Measurements from ENCODE around the gene SPRYD4.
"Not testable (repeated sequence)": the region's sequence is repeated elsewhere in the genome, so short reads cannot be mapped to it uniquely, and the experiment has no call there.

The SPRYD4 gene

DNA sequence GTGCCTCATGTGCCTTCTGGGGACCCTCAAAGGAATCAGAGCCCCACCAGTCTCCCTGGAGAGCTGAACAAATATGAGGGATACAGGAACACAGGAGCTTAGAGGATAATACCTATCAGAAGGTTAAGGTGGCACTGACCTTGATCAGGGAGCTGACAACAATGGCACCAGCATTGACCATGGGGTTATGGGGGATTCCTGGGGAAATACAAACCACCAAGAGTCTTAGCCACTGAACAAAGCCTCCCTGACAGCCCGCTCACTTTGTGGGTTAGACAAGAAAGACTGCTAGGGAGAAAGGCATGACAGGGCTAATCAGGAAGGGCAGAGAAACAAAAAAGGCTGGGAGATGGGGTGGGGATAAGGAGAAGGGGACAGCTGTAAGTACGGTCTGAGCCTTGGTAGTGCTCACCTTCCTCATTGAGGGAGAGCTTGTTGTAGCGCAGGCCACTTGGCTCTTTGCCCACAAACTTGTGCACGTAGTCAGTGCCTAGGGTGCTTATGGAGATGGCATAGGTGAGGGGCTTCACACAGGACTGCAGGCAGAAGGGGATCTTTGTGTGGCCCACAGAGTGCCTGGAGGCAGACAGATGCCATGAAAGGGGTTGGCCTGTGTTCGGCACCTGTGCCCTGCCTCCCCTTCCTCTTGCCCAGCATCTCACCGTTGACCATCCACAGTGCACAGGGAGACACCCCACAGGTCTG lies 9.3 kb downstream of the SPRYD4 start:
- no peak for DNase-seq

DNA sequence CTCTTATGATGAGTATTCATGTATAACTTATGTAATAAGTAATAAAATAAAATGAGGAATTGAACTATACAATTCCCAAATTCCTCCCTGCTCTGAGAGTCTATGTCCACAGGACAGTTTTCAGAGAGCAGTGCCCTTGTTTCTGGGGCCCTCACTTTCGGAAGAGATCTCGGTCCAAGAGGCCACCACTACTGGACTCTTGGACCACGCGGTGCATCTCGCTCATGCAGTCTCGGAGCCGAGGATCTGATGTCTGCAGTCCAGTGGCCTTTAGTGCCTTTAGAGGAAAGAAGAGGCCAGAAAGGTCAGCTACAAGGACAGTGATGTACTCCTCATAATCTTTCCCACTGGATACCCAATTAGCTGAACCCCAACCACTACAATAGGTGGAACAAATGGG lies 11.2 kb downstream of the SPRYD4 start:
- DNase-seq = no peak

DNA sequence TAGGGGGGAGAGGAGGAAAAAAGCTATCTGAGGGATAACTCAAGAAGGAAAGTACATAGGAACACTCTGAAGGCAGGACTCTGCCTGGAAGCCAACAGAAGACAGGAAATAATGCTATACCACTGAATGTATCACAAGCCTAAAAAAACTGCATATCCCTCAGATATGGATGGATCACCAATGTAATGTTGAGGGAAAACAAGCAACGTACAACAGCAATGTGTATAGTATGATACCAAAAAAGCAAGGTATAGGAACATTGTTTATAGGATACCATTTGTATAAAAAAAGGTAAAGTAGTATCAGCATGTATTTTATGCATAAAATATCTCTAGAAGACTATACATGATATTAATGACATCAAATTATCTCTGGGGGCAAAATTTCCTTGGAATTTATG lies 16.2 kb downstream of the SPRYD4 start:
- no peak for DNase-seq

DNA sequence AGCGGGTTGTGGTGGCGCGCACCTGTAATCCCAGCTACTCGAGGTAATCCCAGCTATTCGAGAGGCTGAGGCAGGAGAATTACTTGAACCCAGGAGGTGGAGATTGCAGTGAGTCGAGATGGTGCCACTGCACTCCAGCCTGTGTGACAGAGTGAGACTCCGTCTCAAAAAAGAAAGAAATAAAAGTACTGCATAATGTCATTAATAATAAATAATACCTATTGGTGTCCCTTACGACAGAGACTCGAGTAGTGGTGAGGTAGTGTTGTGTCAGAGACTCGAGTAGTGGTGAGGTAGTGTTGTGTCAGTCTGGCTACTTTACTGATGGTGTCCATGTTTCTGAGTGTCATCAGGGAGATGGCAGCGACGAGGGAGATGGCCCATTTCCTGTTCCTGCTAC lies 18.3 kb downstream of the SPRYD4 start:
- DNase-seq = no peak

DNA sequence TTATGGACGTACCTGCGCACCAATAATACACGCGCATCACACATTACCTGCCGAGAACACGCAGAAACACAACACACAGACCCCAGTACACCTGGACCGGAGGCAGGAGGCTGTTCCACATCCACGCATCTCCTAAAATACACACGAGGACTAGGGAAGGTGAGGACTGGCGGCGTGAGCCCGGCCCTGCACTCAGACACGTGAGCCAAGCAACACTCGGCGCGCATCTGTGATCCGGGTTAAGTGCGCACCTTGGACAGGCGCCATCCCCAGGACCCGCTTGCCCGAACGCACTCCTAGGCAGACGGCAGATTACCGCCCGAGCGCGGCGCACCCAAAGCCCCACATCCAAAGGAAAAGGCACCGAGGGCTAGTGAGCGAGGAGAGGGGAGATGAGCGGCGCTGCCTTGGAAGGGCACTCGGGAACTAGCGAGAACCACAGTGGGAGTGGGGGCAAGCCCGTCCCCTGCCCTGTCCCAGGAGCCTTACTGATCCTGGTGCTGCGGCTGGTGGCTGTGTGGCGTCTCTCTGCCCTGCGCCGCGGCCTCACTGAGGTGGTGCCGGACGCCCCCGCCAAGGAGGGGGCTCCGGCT lies 19.2 kb downstream of the SPRYD4 start:
- DNase-seq = peak; percentile 22

DNA sequence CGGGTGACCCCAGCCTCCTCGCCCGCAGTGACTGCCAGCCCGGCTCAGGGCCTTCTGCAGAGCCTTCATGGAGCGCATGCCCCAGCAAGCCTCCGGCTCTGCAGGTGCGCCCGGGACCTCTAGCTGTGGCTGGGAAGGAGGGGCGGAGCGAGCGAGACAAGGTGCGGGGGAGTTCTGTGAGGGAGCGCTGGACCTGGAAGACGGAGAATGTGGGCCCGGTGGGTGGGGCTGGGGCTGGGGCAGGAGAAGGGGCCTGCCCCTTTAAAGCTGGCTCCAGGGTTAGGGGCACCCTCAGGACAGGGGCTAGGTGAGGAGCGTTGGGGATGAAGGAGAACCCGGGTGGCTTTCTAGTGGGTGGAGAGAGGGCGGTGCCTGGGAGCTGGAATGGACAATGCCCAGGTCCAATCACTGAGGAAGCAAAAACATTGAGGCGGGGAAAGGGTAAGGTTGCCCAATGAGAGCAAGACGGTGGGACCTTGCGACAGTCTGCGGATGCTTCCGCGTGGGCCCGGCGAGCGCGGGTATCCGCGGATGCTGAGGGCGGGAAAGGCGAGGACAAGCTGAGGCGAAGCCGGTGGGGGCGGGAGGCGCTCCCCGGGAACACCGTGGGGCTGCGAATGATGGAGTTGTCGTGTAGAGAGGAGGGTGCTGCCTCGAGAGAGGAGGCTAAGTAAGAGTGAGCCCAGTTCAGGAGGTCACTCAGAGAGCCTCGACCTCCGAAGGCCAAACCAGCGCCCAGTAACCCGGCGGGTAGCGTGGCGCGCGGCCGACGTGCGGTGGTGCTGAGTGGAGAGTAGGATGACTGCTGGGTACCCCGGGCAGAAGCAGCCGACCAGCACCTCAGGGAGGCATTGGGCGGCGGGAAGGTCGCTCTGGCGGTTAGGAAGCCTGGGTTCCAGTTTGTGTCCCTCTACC lies 19.9 kb downstream of the SPRYD4 start, which contains the start of gene GLS2:
TSS of gene GLS2 (minus strand) at position 121 of the 915 bp plus-strand sequence. CDS start at position 78, 43 bp downstream.
- DNase-seq = peak; percentile 67

DNA sequence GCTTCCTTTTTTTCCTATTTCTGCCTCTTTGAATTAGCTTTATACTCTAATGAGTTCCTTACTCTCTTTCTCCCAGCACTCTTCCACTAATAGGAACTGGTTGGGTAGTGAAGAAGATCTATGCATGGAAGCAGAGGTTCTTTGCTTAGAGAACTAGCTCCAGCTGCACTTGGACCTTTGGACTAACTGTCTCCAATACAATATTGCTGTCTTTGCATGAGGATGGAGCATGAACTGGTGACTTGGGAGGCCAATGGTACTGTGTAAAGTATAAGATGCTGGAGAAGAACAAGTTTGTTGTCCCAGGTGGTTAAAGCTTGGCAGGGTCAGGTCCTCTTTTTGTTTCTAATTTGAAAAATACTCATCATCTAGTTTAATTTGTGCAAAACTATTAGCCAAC lies 22.0 kb downstream of the SPRYD4 start:
- no peak for DNase-seq

DNA sequence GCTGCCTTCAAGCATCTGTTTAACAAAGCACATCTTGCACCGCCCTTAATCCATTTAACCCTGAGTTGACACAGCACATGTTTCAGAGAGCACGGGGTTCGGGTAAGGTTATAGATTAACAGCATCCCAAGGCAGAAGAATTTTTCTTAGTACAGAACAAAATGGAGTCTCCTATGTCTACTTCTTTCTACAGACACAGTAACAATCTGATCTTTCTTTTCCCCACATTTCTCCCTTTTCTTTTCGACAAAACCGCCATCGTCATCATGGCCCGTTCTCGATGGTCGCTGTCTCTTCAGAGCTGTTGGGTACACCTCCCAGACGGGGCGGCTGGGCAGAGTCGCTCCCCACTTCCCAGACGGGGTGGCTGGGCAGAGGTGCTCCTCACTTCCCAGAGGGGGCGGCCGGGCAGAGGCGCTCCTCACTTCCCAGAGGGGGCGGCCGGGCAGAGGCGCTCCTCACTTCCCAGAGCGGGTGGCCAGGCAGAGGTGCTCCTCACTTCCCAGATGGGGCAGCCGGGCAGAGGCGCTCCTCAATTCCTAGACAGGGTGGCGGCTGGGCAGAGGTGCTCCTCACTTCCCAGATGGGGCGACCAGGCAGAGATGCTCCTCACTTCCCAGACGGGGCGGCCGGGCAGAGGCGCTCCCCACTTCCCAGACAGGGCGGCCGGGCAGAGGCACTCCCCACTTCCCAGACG lies 25.2 kb downstream of the SPRYD4 start:
- not testable (repeated sequence) for DNase-seq

DNA sequence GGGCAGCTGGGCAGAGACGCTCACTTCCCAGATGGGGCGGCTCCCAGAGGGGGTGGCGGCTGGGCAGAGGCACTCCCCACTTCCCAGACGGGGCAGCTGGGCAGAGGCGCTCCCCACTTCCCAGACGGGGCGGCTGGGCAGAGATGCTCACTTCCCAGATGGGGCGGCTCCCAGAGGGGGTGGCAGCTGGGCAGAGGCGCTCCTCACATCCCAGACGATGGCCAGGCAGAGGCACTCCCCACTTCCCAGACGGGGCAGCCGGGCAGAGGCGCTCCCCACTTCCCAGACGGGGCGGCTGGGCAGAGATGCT lies 25.7 kb downstream of the SPRYD4 start:
- not testable (repeated sequence) for DNase-seq

DNA sequence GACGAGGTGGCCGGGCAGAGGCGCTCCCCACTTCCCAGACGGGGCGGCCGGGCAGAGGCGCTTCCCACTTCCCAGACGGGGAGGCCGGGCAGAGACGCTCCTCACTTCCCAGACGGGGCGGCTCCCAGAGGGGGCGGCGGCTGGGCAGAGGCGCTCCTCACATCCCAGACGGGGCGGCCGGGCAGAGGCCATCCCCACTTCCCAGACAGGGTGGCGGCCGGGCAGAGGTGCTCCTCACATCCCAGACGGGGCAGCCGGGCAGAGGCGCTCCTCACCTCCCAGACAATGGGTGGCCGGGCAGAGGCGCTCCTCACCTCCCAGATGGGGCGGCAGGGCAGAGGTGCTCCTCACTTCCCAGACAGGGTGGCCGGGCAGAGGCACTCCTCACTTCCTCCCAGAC lies 26.1 kb downstream of the SPRYD4 start:
- DNase-seq = not testable (repeated sequence)

DNA sequence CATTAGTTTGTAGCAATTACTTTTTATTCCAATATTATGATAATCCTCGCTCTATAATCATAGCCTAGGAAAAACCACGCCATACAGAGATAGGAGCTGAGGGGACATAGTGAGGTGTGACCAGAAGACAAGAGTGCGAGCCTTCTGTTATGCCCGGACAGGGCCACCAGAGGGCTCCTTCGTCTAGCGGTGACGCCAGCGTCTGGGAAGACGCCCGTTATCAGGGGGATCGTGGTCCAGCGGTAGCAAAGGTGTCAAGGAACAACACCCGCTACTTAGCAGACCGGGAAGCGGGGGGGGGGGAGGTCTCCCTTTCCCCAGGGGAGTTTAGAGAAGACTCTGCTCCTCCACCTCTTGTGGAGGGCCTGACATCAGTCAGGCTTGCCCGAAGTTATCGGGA lies 28.3 kb downstream of the SPRYD4 start:
- DNase-seq = peak; percentile 68

DNA sequence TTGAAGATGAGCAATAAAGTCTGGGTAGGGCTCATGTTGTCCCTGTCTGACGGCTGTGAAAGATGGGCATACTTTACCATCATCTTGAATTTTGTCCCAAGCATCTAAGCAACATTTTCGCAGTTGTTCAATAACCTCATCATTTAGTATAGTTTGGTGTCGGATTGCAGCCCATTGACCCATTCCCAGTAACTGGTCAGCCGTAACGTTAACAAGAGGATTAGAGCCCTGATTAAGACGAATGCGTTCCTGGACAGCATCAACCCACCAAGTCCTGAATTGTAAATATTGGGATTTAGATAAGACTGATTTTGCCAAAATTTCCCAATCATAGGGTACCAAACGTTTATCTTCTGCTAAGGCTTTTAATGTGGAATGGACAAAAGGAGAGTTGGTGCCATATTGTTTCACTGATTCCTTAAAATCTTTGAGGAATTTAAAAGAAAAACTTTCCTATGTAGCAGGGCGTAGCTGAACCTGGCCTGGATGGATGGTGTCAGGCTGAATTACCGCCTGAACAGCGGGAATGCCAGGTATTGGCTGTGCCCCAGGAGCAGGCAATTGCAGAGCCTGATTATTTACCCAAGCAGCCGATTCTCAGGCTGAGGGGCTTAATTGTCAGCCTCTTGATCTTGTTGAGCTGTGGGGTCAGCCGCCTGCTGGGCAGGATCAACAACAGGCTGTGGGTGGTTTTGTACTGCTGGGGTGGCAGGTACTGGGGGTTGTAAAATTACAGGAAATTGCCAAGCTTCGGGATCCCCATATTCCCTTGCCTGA lies 29.9 kb downstream of the SPRYD4 start:
- not testable (repeated sequence) for DNase-seq

DNA sequence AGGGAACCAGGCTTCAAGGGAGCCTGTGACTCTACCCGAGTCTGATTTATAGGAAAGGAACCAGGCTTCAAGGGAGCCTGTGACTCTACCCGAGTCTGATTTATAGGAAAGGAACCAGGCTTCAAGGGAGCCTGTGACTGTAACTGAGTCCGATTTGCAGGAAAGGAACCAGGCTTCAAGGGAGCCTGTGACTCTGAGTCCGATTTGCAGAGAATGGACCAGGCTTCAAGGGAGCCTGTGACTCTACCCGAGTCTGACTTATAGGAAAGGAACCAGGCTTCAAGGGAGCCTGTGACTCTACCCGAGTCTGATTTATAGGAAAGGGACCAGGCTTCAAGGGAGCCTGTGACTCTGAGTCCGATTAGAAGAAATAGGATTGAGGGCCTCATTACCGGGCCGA lies 31.1 kb downstream of the SPRYD4 start:
- not testable (repeated sequence) for DNase-seq

DNA sequence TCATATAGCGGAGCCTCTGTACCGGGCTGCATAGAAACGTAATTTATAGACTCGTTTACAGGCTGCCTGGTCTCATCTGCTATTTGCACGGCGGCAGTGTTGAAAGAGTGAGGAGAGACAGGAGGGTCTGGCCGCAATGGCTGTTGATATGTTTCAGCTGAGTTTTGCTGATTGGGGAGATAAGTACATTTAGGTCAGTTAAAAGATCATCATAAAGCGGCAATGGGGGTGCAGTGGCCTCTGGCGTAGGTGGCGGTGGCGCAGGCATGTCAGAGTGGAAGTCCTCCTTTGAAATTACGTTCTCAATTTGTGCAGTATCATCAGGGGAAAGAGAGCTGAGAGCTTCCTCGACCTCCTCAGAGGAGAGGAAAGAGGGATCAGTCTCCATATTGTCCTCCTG lies 31.5 kb downstream of the SPRYD4 start:
- DNase-seq = not testable (repeated sequence)

DNA sequence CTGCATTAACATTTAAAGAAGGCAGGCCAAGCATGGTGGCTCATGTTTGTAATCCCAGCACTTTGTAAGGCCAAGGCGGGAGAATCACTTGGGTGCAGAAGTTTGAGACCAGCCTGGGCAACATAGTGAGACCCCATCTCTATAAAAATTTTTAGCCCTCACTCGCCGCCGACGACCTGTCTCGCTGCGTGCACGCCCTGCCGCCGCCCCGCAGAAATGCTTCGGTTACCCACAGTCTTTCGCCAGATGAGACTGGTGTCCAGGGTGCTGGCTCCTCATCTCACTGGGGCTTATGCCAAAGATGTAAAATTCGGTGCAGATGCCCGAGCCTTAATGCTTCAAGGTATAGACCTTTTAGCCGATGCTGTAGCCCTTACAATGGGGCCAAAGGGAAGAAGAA lies 42.4 kb downstream of the SPRYD4 start:
- DNase-seq = no peak

DNA sequence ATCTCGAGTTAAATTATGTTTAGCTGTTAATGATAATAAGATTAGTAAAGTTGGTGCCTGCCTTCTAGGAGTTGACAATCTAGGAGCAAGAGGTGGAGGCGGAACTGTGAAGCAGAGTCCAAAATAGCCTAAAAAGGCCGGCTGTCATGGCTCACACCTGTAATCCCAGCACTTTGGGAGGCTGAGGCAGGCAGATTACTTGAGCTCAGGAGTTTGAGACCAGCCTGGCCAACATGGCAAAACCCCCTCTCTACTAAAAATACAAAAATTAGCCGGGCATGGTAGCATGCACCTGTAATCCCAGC lies 45.6 kb downstream of the SPRYD4 start:
- DNase-seq = not testable (repeated sequence)

DNA sequence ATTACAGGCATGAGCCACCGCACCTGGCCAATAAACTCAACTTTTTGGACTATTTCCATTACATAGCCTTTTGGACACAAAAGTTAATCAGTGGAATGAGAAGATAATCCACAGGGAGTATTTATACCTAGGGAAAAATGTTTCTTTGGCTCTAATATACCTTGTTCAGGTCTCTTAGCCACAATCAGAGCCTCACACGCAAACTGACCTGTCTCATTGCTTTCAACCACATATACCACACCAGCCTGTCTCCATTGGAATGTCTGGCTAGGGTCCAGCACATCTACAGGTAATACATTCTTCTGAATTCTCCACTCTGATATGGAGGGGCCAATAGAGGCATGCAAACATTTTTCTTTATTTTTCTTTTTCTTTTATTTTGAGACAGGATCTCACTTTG lies 49.5 kb downstream of the SPRYD4 start:
- no peak for DNase-seq

DNA sequence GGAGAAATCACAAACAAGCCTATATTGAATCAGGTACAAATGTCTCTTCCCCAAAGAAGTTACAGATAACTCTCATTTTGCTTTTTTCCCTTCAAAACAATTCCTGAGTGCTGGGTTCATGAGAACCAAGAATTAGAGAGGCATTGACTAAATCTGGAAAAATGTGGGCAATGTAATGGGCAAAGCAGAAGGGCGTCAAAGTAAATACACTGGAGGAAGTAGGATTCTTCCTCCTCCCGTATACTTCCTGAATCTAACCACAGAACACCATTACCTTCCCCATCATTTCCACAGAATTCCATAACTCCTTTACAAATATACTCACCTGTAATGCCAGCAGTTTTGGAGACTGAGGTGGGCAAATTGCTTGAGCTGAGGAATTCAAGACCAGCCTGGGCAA lies 50.2 kb downstream of the SPRYD4 start:
- DNase-seq = no peak

DNA sequence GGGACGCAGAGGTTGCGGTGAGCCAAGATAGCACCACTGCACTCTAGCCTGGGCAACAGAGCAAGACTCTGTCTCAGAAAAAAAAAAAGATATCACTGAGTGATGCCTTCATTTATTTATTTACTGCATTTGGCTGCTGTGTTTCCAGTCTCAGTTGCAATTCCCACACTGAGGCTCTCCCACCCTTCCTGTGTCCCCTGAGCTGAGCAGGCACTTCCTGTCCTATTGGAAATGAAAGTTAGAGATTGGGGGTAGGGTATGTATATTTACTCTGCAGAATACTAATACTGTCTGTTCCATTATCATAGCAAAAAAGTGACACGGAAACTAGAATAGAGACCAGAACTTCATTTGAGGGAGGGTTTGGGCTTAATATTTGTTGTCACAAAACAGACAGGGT lies 51.7 kb downstream of the SPRYD4 start:
- DNase-seq = no peak

DNA sequence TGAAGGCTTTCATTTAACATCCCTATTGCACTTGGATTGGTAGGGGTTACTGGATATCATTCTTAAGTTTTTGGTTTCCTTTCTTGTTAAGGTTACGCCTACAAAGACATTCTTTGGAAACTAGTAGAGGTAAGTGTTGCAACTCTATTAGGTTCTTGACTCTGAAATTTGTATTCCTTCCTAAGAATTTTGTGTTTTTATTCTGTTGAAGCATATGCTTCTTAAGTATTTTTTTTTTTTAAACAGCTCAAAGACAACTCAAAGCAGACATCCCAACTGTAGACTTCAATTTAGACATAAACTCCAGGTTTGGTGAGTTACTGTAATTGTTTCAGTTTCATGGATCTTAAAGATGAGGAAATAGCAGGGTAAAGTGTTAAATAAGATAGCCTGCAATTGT lies 52.1 kb downstream of the SPRYD4 start:
- no peak for DNase-seq

DNA sequence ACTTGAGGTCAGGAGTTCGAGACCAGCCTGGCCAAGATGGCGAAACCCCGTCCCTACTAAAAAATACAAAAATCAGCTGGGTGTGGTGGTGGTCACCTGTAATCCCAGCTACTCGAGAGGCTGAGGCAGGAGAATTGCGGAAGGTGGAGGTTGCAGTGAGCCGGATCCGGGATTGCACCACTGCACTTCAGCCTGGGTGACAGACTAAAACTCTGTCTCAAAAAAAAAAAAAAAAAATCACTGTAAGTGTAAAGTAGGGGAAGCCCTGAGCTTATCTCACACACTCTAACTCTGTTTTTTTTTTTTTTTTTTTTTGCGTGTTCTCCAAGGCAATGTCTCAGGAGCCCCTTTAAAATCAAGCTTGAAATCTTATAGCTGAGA lies 52.8 kb downstream of the SPRYD4 start:
- no peak for DNase-seq

DNA sequence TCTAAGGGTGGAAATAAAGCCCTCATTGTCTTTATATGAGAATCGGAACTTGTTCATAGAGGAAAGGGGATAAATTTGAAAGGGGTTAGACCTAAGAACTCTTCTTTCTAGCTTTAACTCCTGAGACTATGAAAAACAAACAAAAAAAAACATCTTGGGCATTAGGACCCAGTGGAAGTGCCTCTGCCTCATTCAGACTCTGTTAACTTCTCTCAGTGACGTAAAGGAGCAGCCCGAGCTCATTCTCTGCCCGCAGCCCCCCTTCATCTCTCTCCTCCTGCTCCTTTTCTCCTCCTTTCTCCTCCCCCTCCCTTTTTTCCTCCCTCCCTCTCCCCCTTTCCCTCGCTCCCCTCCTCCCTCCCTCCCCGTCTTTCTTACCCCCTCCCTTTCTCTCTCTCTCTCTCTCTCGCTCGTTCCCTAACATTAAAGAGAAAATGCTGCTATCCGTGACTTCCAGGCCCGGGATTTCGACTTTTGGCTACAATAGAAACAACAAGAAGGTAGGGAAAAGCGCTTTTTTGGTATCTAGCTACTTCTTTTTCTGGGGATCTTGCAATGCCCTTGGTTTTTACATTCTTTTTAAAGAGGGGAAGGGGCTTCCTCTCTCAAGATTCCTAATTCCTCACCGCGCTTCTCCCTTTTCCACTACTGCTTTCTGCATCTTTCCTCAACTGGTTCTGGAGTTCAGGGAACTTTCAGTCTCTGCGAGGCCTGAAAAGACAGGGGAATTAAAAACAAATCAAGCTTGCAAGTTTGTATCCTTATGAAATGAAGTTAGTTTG lies 53.4 kb downstream of the SPRYD4 start, which contains the start of gene RBMS2:
TSS of gene RBMS2 (plus strand) at position 231 of the 782 bp plus-strand sequence. CDS start at position 435, 204 bp downstream.
- DNase-seq = peak; percentile 7

Measured in stimulated activated CD4-positive, alpha-beta T cell treated with anti-CD3 and anti-CD28 coated beads, Interleukin-4, amount 100 ng/mL, for 1 hour (primary cell).